Ovary (tissue), 9 donors: ENCODE data around the gene ZNF793. TPM values are rescaled to one million over a fixed set of nuclear protein-coding genes. Genes with fewer than 3 reads are reported as not detected.

ENCODE experiments used
- DNase-seq, 5 donors: peaks; one replicate each; pipeline ENCODE4 v3.0.0-alpha.2; 2019 to 2020
- H3K27ac ChIP-seq, 2 donors: fragments of 200-600 bp; one replicate each; pipeline versions ENCODE4 v1.5.1 to v1.8.0; 2019 to 2022
- H3K27me3 ChIP-seq: fragments of 200-600 bp; one replicate; pipeline ENCODE4 v1.8.0; 2022
- H3K36me3 ChIP-seq: fragments of 200-600 bp; sonication (generic); one replicate; pipeline ENCODE4 v1.5.1; 2019
- H3K4me1 ChIP-seq: one replicate; pipeline ENCODE4 v1.8.1; 2013; ENCODE audit warnings: mild to moderate bottlenecking, moderate library complexity; ENCODE audit not compliant: insufficient read depth
- H3K4me3 ChIP-seq: fragments of 200-600 bp; sonication (generic); one replicate; pipeline ENCODE4 v1.5.1; 2017
- H3K9me3 ChIP-seq, 2 donors: fragments of 200-600 bp in 1 of 2; sonication (generic) in 1 of 2; one replicate each; pipeline versions ENCODE4 v1.5.1 to v1.8.1; 2013 to 2019; ENCODE audit warnings: mild to moderate bottlenecking in 1 of 2, moderate library complexity in 1 of 2
- EP300 ChIP-seq: sonication (generic); formaldehyde crosslinking; IDR thresholded peaks from one replicate; pipeline ENCODE4 v1.6.1; 2017; ENCODE audit warnings: antibody characterized with exemption
- POLR2A ChIP-seq: fragments of 450-650 bp; IDR thresholded peaks from one replicate; pipeline ENCODE4 v1.6.1; 2017; ENCODE audit warnings: antibody characterized with exemption, mild to moderate bottlenecking, moderate library complexity
- WGBS, 3 donors: extraction: QIAGEN DNeasy Blood & Tissue Kit in 1 of 3; methylation state at CpG; one replicate each; pipeline versions ENCODE4 v1.1.5 to v1.1.7; 2013 to 2017; 5-methylcytosine and 5-hydroxymethylcytosine counted together
- intact Hi-C, 4 donors: fragments of 100-400 bp; cut with DNase I; formaldehyde crosslinking; loops; one replicate each; pipeline versions ENCODE4 v1.11.0 to v1.15.1; 2022 to 2023
- polyA plus RNA-seq, 2 donors: library from polyadenylated mRNA; stranded (reverse); fragments of 200-250 nt in 1 of 2; fragments of 350-450 nt in 1 of 2; fragmentation: Illumina TruSeq in 1 of 2; extraction: RNeasy Lipid Tissue Mini Kit (QIAGEN cat#74804) in 1 of 2; gene quantifications; one replicate each; pipeline ENCODE4 v1.2.3, GENCODE V29; 2013 to 2014
- total RNA-seq, 7 donors: library from RNA; depleted of rRNA in 2 of 7; stranded (reverse); fragments of >200 nt in 2 of 7; fragmentation: NEBNext Ultra II Directional in 3 of 7; extraction: Animal tissue kit (Norgen Biotek cat#: 25700) in 3 of 7; gene quantifications; one replicate each; pipeline versions ENCODE4 v1.1.0 to v1.2.4, GENCODE V29; 2016 to 2023
- TF ChIP-seq, protein P1 (sequence below), 3 donors: fragments of 450-650 bp in 2 of 3; fragments of 200-600 bp in 1 of 3; IDR thresholded peaks; one replicate each; pipeline versions ENCODE4 v1.5.1 to v1.8.0; 2016 to 2022; ENCODE audit warnings: antibody characterized with exemption in 3 of 3, mild to moderate bottlenecking in 1 of 3
- donor health status: DM: no; HTN: no; CAD: no; lungs with moderate emphysema.
- donor health status: DM: no; HTN: no; CAD: no.
- donor health status: Bipolar disorder and iron deficiency.
- donor health status: DM: yes; HTN: yes; CAD: no.
- donor health status: DM: no; HTN: no; CAD: no.
- donor health status: DM: yes; HTN: yes; CAD: no.

ZNF793 gene
- total and polyA plus RNA-seq, 9 donors = 5.0 to 18.2 (median 9.8) TPM

DNA sequence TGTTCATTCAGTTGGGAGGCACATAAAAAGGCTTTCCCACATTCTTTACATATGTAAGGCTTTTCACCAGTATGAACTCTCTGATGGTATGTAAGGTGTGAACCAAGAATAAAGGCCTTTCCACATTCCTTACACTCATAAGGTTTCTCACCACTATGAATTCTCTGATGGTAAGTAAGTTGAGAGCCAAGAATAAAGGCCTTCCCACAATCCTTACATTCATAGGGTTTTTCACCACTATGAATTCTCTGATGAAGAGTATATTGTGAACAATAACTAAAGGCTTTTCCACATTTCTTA lies 58.6 kb downstream of the ZNF793 start:
- intact Hi-C loops = loop anchor here in 1 of 4 donors (2.0 kb wide), 1 partner anchor 17 kb away; no protein-coding TSS in a partner anchor
- peaks cover 17 to 55% of the 10 kb centered on the region in 2 donors for H3K9me3 ChIP-seq
- TF ChIP-seq POLR2A (no peak), EP300 (no peak)
- no peaks in the 10 kb centered on the region for H3K4me1 ChIP-seq
- DNase-seq = no peak
- no peaks in the 10 kb centered on the region for H3K36me3 ChIP-seq
- no peak overlapping the region for H3K27ac ChIP-seq
- no peaks in the 10 kb centered on the region for H3K27me3 ChIP-seq
- no peak overlapping the region for H3K4me3 ChIP-seq

DNA sequence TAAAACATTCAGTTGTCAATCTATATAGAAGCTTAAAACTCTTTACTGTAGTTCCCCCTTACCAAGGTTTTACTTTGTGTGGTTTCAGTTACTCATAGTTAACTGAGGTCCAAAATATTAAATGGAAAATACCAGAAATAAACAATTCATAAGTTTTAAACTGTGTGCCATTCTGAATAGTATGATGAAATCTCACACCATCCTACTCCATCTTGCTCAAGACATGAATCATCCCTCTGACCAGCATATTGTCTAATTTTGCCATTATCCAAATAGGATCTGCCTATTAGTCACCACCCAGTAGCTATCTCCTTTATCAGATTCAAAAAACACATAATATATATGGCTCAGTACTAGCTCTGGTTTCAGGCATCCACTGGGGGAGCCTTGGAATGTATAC lies 65.5 kb downstream of the ZNF793 start:
- H3K9me3 ChIP-seq = peaks cover 17 to 32% of the 10 kb centered on the region in 2 donors
- no peaks in the 10 kb centered on the region for H3K27me3 ChIP-seq
- no peaks in the 10 kb centered on the region for H3K4me1 ChIP-seq
- no peak overlapping the region for H3K4me3 ChIP-seq
- intact Hi-C loops = no loop called here
- H3K36me3 ChIP-seq = no peaks in the 10 kb centered on the region
- TF ChIP-seq POLR2A = no peak
- TF ChIP-seq EP300 = no peak
- TF ChIP-seq, protein P1, sequence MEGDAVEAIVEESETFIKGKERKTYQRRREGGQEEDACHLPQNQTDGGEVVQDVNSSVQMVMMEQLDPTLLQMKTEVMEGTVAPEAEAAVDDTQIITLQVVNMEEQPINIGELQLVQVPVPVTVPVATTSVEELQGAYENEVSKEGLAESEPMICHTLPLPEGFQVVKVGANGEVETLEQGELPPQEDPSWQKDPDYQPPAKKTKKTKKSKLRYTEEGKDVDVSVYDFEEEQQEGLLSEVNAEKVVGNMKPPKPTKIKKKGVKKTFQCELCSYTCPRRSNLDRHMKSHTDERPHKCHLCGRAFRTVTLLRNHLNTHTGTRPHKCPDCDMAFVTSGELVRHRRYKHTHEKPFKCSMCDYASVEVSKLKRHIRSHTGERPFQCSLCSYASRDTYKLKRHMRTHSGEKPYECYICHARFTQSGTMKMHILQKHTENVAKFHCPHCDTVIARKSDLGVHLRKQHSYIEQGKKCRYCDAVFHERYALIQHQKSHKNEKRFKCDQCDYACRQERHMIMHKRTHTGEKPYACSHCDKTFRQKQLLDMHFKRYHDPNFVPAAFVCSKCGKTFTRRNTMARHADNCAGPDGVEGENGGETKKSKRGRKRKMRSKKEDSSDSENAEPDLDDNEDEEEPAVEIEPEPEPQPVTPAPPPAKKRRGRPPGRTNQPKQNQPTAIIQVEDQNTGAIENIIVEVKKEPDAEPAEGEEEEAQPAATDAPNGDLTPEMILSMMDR (IDR thresholded peaks at IDR 0.05) = no peak
- H3K27ac ChIP-seq = no peak overlapping the region
- no peak for DNase-seq

DNA sequence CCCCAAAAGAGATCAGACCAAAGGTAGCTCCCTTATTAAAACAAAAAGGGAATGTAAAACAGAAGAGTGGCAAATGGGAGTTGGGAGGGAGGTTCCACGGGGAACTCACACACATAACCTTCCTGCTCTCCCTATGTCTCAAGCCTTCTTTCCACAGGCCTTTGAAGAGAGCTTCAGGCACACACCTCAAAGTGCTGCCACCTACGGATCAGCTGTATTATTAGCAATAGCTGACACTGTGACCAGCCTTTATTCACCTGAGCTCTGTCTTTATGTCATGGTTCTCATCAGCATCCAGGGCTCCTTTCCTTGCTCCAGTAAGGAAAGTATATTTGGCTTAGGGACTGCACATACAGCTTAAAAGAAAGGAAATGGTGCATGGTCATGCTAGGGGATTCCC lies 76.6 kb downstream of the ZNF793 start:
- no peak overlapping the region for H3K4me3 ChIP-seq
- intact Hi-C loops = loop anchor here in 1 of 4 donors (5.0 kb wide), 1 partner anchor 64 kb away; no protein-coding TSS in a partner anchor
- no peaks in the 10 kb centered on the region for H3K36me3 ChIP-seq
- no peaks in the 10 kb centered on the region for H3K4me1 ChIP-seq
- WGBS, 3 donors = 61 to 70% (median 68%) methylated on average over 2 of the region's 2 CpGs
- DNase-seq = no peak
- H3K27ac ChIP-seq = no peak overlapping the region
- H3K27me3 ChIP-seq = no peaks in the 10 kb centered on the region
- TF ChIP-seq, protein P1 (IDR thresholded peaks at IDR 0.05) = no peak
- TF ChIP-seq EP300 = no peak
- H3K9me3 ChIP-seq = peaks cover 10 to 77% of the 10 kb centered on the region in 2 donors

Other genes with a start within 250 kb of the ZNF793 start
- gene ZNF527, start 135.8 kb upstream of the ZNF793 start, total RNA-seq = 10 to 100 TPM in 1 of 7 donors, 1 to 10 TPM in 6; 6.1 to 11.5 (median 7.6) TPM
- 1 to 10 TPM; 4.8 to 6.1 TPM for gene ZNF527, start 135.8 kb upstream of the ZNF793 start, polyA plus RNA-seq
- 10 to 100 TPM in 1 of 7 donors, 1 to 10 TPM in 6; 7.1 to 11.0 (median 9.0) TPM for gene ZNF569, start 39.5 kb upstream of the ZNF793 start, total RNA-seq
- 1 to 10 TPM; 3.9 to 5.7 TPM for gene ZNF569, start 39.5 kb upstream of the ZNF793 start, polyA plus RNA-seq
- gene ZNF570, start 37.6 kb upstream of the ZNF793 start, total RNA-seq = 1 to 10 TPM; 4.5 to 9.0 (median 7.7) TPM
- gene ZNF570, start 37.6 kb upstream of the ZNF793 start, polyA plus RNA-seq = 1 to 10 TPM; 4.2 to 5.0 TPM
- 10 to 100 TPM in 3 of 7 donors, 1 to 10 TPM in 4; 5.8 to 16.8 (median 9.4) TPM for gene ZNF571, start 87.9 kb downstream of the ZNF793 start, total RNA-seq
- 1 to 10 TPM; 4.5 to 6.8 TPM for gene ZNF571, start 87.9 kb downstream of the ZNF793 start, polyA plus RNA-seq
- gene ZNF540, start 87.9 kb downstream of the ZNF793 start, total RNA-seq = 10 to 100 TPM in 2 of 7 donors, 1 to 10 TPM in 5; 1.6 to 17.1 (median 8.8) TPM
- gene ZNF540, start 87.9 kb downstream of the ZNF793 start, polyA plus RNA-seq = 1 to 10 TPM; 5.8 to 8.4 TPM
- gene ZFP30, start 148.5 kb downstream of the ZNF793 start, total RNA-seq = 10 to 100 TPM; 14.0 to 23.0 (median 17.5) TPM
- gene ZFP30, start 148.5 kb downstream of the ZNF793 start, polyA plus RNA-seq = 1 to 10 TPM; 5.9 to 7.0 TPM
- gene ZNF607, start 212.8 kb downstream of the ZNF793 start, total RNA-seq = 10 to 100 TPM in 4 of 7 donors, 1 to 10 TPM in 3; 5.0 to 16.3 (median 11.7) TPM
- 1 to 10 TPM; 3.4 to 7.4 TPM for gene ZNF607, start 212.8 kb downstream of the ZNF793 start, polyA plus RNA-seq